Naive thymus-derived CD8-positive, alpha-beta T cell (primary cell): ENCODE measurements around the gene TLE7. TPM values are rescaled to one million over a fixed set of nuclear protein-coding genes. Genes with fewer than 3 reads are reported as not detected.
A peak's percentile ranks its signal among the peaks of the same experiment; 100 is the strongest.

Source experiments
- ATAC-seq, 2 donors: fragments of 150-1000 bp; cut with Tn5 transposase in 1 of 2; sonication (Bioruptor Pico), chemical (Tn5 transposase) in 1 of 2; 1 replicate in 1 of 2; 2 replicates in 1 of 2; pipeline ENCODE4 v1.10.0; 2021; ENCODE audit warnings: mild to moderate bottlenecking in 2 of 2, moderate library complexity in 2 of 2
- POLR2A ChIA-PET: fragments of 350-600 bp; sonication (Branson Sonifier 250); formaldehyde crosslinking; loops from one replicate; lab custom pipeline; 2021; ENCODE audit warnings: antibody characterized with exemption; lab: Charles Lee
- DNase-seq, 10 donors: peaks; one replicate each; pipeline versions ENCODE4 v3.0.0 to v3.0.0-alpha.2; 2020 to 2022
- H3K27ac Mint-ChIP-seq, 10 donors: one replicate each; pipeline ENCODE4 v1.8.0; 2020 to 2022; ENCODE audit warnings: mild to moderate bottlenecking in 10 of 10, mixed read lengths in 10 of 10, moderate library complexity in 4 of 10, inconsistent platforms in 1 of 10
- H3K27me3 Mint-ChIP-seq, 5 donors: one replicate each; pipeline ENCODE4 v1.8.0; 2021 to 2022; ENCODE audit warnings: mixed read lengths in 5 of 5
- H3K36me3 Mint-ChIP-seq, 3 donors: one replicate each; pipeline ENCODE4 v1.8.0; 2020 to 2022; ENCODE audit warnings: mixed read lengths in 3 of 3, mild to moderate bottlenecking in 2 of 3, inconsistent platforms in 1 of 3
- H3K4me1 Mint-ChIP-seq, 4 donors: one replicate each; pipeline ENCODE4 v1.8.0; 2021 to 2022; ENCODE audit warnings: mixed read lengths in 4 of 4
- H3K4me3 Mint-ChIP-seq, 10 donors: one replicate each; pipeline ENCODE4 v1.8.0; 2020 to 2022; ENCODE audit warnings: mild to moderate bottlenecking in 10 of 10, mixed read lengths in 10 of 10, moderate library complexity in 6 of 10, inconsistent platforms in 1 of 10
- H3K9me3 Mint-ChIP-seq, 9 donors: one replicate each; pipeline ENCODE4 v1.8.0; 2020 to 2022; ENCODE audit warnings: mixed read lengths in 9 of 9, mild to moderate bottlenecking in 3 of 9, inconsistent platforms in 1 of 9, moderate library complexity in 1 of 9
- polyA plus RNA-seq, 3 donors: library from polyadenylated mRNA; unstranded; fragments of 300-500 nt; fragmentation: Illumina TruSeq; gene quantifications; one replicate each; pipeline ENCODE4 v1.2.3, GENCODE V29; 2021
- total RNA-seq, 8 experiments: library from RNA in 2 of 8; stranded (reverse) in 2 of 8; gene quantifications; one replicate each; pipeline ENCODE4 v1.2.3 and lab custom pipeline; 2021 to 2026

TLE7 gene
- total and polyA plus RNA-seq, 5 experiments from 2014 or later, result not detected

GRCh38 chr16:71408536-71408935 is 33.3 kb downstream of the TLE7 start:
- Mint-ChIP-seq H3K4me3 (no peak overlapping the region), H3K9me3 (peaks cover 0 to 8% (median 0%) of the 10 kb centered on the region in 9 donors), H3K4me1 (peaks cover 6 to 36% (median 22%) of the 10 kb centered on the region in 4 donors), H3K36me3 (peaks cover 0 to 5% (median 0%) of the 10 kb centered on the region in 3 donors), H3K27me3 (peaks cover 18 to 81% (median 39%) of the 10 kb centered on the region in 5 donors), H3K27ac (no peak overlapping the region)
- ATAC-seq (no peak), DNase-seq (no peak)
- POLR2A ChIA-PET, result no interaction called here

- Mint-ChIP-seq H3K4me1 (peaks cover 4 to 34% (median 20%) of the 10 kb centered on the region in 4 donors), H3K27ac (no peak overlapping the region), H3K9me3 (peaks cover 0 to 8% (median 0%) of the 10 kb centered on the region in 9 donors), H3K36me3 (peaks cover 0 to 5% (median 0%) of the 10 kb centered on the region in 3 donors), H3K27me3 (peaks cover 16 to 86% (median 40%) of the 10 kb centered on the region in 5 donors), H3K4me3 (no peak overlapping the region)
- POLR2A ChIA-PET, result no interaction called here
- ATAC-seq, result no peak
- DNase-seq, result no peak
Measured at GRCh38 chr16:71407731-71408130, 34.1 kb downstream of the TLE7 start.

- peaks cover 0 to 8% (median 0%) of the 10 kb centered on the region in 9 donors for H3K9me3 Mint-ChIP-seq
- peaks cover 0 to 5% (median 2%) of the 10 kb centered on the region in 3 donors for H3K36me3 Mint-ChIP-seq
- peaks cover 0 to 28% (median 16%) of the 10 kb centered on the region in 4 donors for H3K4me1 Mint-ChIP-seq
- peaks cover 14 to 86% (median 37%) of the 10 kb centered on the region in 5 donors for H3K27me3 Mint-ChIP-seq
- H3K27ac Mint-ChIP-seq, result no peak overlapping the region
- no peak for ATAC-seq
- POLR2A ChIA-PET, result no interaction called here
- DNase-seq, result no peak
- H3K4me3 Mint-ChIP-seq, result peak overlapping the region in 1 of 10 donors; percentile 10
Measured at GRCh38 chr16:71406724-71407123, 35.1 kb downstream of the TLE7 start.

GRCh38 chr16:71406316-71406715 is 35.5 kb downstream of the TLE7 start:
- Mint-ChIP-seq H3K4me3 (peak overlapping the region in 2 of 10 donors; percentile 10 to 23), H3K27ac (no peak overlapping the region), H3K9me3 (peaks cover 0 to 8% (median 0%) of the 10 kb centered on the region in 9 donors), H3K27me3 (peaks cover 14 to 86% (median 36%) of the 10 kb centered on the region in 5 donors), H3K36me3 (peaks cover 0 to 5% (median 2%) of the 10 kb centered on the region in 3 donors), H3K4me1 (peaks cover 0 to 28% (median 16%) of the 10 kb centered on the region in 4 donors)
- ATAC-seq (no peak), DNase-seq (no peak)
- POLR2A ChIA-PET, result no interaction called here

- H3K4me3 Mint-ChIP-seq, result no peak overlapping the region
- peaks cover 0 to 5% (median 2%) of the 10 kb centered on the region in 3 donors for H3K36me3 Mint-ChIP-seq
- POLR2A ChIA-PET, result no interaction called here
- peaks cover 19 to 80% (median 33%) of the 10 kb centered on the region in 5 donors for H3K27me3 Mint-ChIP-seq
- no peak overlapping the region for H3K27ac Mint-ChIP-seq
- DNase-seq (no peak), ATAC-seq (no peak)
- peaks cover 0 to 28% (median 16%) of the 10 kb centered on the region in 4 donors for H3K4me1 Mint-ChIP-seq
- peaks cover 0 to 8% (median 0%) of the 10 kb centered on the region in 9 donors for H3K9me3 Mint-ChIP-seq
Measured at GRCh38 chr16:71404364-71404763, 37.5 kb downstream of the TLE7 start.

GRCh38 chr16:71402674-71403073 is 39.2 kb downstream of the TLE7 start:
- DNase-seq (no peak), ATAC-seq (no peak)
- Mint-ChIP-seq H3K4me3 (no peak overlapping the region), H3K4me1 (peaks cover 0 to 24% (median 13%) of the 10 kb centered on the region in 4 donors), H3K36me3 (peaks cover 0 to 5% (median 2%) of the 10 kb centered on the region in 3 donors), H3K9me3 (peaks cover 0 to 8% (median 0%) of the 10 kb centered on the region in 9 donors), H3K27me3 (peaks cover 16 to 75% (median 30%) of the 10 kb centered on the region in 5 donors), H3K27ac (no peak overlapping the region)
- POLR2A ChIA-PET, result no interaction called here

- Mint-ChIP-seq H3K27ac (no peak overlapping the region), H3K4me1 (peaks cover 0 to 17% (median 9%) of the 10 kb centered on the region in 4 donors), H3K36me3 (peaks cover 0 to 5% (median 2%) of the 10 kb centered on the region in 3 donors), H3K27me3 (peaks cover 15 to 74% (median 30%) of the 10 kb centered on the region in 5 donors), H3K4me3 (no peak overlapping the region), H3K9me3 (peaks cover 0 to 8% (median 0%) of the 10 kb centered on the region in 9 donors)
- no peak for ATAC-seq
- DNase-seq, result no peak
- POLR2A ChIA-PET, result no interaction called here
Measured at GRCh38 chr16:71402007-71402406, 39.8 kb downstream of the TLE7 start.

GRCh38 chr16:71399801-71400563 is 41.9 kb downstream of the TLE7 start:
- ATAC-seq (no peak), DNase-seq (no peak)
- Mint-ChIP-seq H3K27ac (no peak overlapping the region), H3K36me3 (peaks cover 0 to 5% (median 2%) of the 10 kb centered on the region in 3 donors), H3K9me3 (peaks cover 0 to 7% (median 0%) of the 10 kb centered on the region in 9 donors), H3K27me3 (peaks cover 13 to 77% (median 26%) of the 10 kb centered on the region in 5 donors), H3K4me1 (peaks cover 0 to 2% (median 0%) of the 10 kb centered on the region in 4 donors), H3K4me3 (no peak overlapping the region)
- POLR2A ChIA-PET, result no interaction called here

- DNase-seq, result no peak
- Mint-ChIP-seq H3K4me3 (no peak overlapping the region), H3K9me3 (no peaks in the 10 kb centered on the region), H3K4me1 (no peaks in the 10 kb centered on the region), H3K27me3 (peaks cover 3 to 81% (median 31%) of the 10 kb centered on the region in 5 donors), H3K27ac (no peak overlapping the region), H3K36me3 (no peaks in the 10 kb centered on the region)
- POLR2A ChIA-PET, result no interaction called here
- no peak for ATAC-seq
Measured at GRCh38 chr16:71396594-71396993, 45.3 kb downstream of the TLE7 start.

GRCh38 chr16:71389330-71389729 is 52.5 kb downstream of the TLE7 start:
- H3K4me1 Mint-ChIP-seq, result peaks cover 0 to 7% (median 6%) of the 10 kb centered on the region in 4 donors
- H3K9me3 Mint-ChIP-seq, result no peaks in the 10 kb centered on the region
- H3K4me3 Mint-ChIP-seq, result no peak overlapping the region
- ATAC-seq, result no peak
- H3K27ac Mint-ChIP-seq, result no peak overlapping the region
- H3K36me3 Mint-ChIP-seq, result no peaks in the 10 kb centered on the region
- POLR2A ChIA-PET, result no interaction called here
- H3K27me3 Mint-ChIP-seq, result peaks cover 17 to 78% (median 36%) of the 10 kb centered on the region in 5 donors
- no peak for DNase-seq

GRCh38 chr16:71387045-71387871 is 54.6 kb downstream of the TLE7 start:
- Mint-ChIP-seq H3K4me3 (peak overlapping the region in 4 of 10 donors; percentile 27 to 62 (median 40)), H3K36me3 (no peaks in the 10 kb centered on the region), H3K27me3 (peaks cover 15 to 64% (median 37%) of the 10 kb centered on the region in 5 donors), H3K27ac (no peak overlapping the region), H3K4me1 (peaks cover 0 to 9% (median 7%) of the 10 kb centered on the region in 4 donors), H3K9me3 (no peaks in the 10 kb centered on the region)
- DNase-seq (no peak), ATAC-seq (no peak)
- POLR2A ChIA-PET, result no interaction called here

GRCh38 chr16:71384073-71384724 is 57.7 kb downstream of the TLE7 start:
- Mint-ChIP-seq H3K36me3 (peaks cover 0 to 2% (median 0%) of the 10 kb centered on the region in 3 donors), H3K27ac (peak overlapping the region in 3 of 10 donors; percentile 19 to 83 (median 68)), H3K27me3 (peaks cover 8 to 42% (median 34%) of the 10 kb centered on the region in 5 donors), H3K9me3 (no peaks in the 10 kb centered on the region), H3K4me3 (no peak overlapping the region), H3K4me1 (peaks cover 0 to 9% (median 7%) of the 10 kb centered on the region in 4 donors)
- DNase-seq, result no peak
- POLR2A ChIA-PET, result no interaction called here
- ATAC-seq, result no peak
